HG03520 (cell line): ENCODE results near the gene RFPL2.
"Not testable (repeated sequence)": the region's sequence is repeated elsewhere in the genome, so short reads cannot be mapped to it uniquely, and the experiment has no call there.

Experiments used
- ATAC-seq: cut with Tn5 transposase; IDR thresholded peaks from one replicate; pipeline ENCODE4 v1.9.1; 2021; ENCODE audit warnings: mild to moderate bottlenecking, moderate library complexity; ENCODE audit not compliant: unreplicated experiment

The RFPL2 gene

DNA sequence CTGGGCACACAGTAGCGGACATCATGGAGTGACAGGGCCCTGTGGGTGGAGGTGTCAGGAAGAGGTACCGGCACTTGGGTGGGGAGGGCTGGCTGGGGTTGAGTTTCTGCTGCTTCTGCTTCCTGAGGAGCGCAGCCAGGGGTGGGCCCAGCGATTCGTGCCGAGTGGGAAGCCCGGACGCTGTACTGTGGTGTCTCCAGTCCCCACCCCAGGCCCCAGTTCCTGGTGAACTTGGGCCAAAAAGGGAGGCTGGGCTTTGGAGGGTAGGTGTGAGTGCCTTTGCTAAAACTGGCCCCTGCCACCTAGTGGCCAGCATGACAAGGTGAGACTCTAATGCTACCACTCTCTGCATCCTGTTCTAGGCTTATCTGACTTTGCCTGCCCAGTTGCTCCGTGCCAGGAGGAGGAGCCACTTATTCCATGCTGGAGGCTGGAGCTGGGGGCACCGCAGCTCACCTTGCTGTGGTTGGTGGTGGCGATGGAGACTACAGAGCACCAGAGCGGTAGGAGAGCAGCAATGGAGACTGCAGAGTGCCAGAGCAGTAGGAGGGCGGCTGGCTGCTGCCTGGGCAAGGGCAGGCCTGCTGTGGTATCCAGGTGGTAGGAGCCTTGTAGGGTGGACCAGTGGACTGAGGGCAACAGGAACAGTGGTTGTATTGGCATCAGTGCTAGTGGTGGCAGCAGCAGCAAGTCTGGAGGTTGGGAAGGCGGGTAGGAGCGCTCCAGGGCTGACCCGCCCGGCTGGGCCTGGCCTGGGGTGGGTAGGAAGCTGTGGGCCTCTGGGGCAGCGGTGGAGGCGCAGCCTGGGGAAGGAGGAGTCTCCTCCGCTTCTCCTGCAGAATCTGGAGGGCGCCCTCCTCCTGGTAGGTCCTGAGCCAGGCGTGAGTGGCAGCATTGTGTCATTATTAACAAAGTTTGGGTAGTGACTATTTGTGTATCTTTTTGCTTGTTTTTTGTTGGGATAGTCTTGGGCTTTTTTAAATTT lies 2.2 kb upstream of the RFPL2 start:
- no peak for ATAC-seq

DNA sequence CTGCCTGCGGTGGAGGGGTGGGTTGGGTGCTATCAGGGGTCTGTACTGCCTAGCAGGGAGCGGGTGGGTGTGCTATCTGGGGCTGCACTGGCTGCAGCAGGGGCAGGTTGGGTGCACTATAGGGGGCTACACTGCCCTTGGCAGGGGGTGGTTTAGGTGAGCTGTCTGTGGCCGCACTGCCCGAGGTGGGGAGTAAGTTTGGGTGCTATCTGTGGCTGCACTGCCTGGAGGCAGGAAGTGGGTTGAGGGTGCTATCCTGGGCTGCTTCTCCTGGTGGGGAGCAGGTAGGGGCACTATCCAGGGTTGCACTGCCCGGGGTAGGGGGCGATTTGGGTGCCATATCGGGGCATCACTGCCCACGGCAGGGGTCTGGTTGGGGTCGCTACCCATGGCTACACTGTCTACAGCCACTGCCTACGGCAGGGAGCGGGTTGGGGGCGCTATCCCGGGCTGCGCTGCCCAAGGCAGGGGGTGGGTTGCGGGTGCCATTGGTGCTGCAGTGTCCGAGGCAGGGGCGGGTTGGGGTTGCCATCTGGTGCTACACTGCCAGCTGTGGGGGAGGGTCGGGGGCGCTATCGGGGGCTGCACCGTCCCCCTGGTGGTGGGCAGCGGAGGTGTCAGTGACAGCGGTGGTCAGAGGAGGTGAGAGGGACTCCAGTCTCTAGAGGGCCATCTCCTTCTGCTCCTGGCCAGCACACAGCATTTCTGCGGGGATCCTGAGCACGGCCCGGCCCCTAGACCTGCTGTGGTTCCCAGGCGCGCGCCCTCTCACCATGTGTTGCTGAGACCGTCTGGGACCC lies 1.3 kb upstream of the RFPL2 start:
- no peak for ATAC-seq

DNA sequence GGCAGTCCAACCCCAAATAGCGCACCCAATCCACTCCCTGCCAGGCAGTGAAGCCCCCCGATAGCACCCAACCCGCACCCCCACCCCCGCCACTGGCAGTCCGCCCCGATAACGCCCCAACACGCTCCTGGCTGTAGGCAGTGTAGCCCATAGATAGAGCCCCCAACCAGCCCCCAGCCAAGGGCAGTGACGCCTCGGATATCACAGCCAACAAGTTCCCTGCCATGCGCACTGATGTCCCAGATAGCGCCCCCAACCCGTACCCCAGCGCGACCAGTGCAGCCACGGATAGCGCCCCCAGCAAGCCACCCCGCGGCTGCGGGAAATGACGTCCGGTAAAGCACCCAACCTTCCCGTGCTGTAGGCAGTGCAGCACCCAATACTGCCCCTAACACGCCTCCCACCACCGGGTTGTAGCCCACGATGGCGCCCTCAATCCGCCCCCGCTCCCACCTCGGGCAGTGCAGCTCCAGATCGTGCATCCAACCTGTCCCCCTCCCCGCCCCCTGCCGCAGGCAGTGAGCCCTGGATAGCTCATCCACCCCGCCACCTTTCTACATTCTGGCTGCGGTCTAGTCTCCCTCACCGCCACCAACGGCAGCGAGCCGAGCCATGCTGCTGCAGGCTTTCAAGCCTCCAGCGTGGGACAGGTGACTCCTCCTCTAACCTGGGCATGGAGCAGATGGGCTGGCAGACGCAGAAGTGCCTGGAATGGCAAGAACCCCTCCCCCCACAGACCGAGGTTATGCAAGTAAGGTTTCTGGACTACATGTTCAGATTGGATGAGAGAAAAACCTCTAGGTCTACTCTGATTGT lies 625 bp downstream of the RFPL2 start:
- no peak for ATAC-seq

DNA sequence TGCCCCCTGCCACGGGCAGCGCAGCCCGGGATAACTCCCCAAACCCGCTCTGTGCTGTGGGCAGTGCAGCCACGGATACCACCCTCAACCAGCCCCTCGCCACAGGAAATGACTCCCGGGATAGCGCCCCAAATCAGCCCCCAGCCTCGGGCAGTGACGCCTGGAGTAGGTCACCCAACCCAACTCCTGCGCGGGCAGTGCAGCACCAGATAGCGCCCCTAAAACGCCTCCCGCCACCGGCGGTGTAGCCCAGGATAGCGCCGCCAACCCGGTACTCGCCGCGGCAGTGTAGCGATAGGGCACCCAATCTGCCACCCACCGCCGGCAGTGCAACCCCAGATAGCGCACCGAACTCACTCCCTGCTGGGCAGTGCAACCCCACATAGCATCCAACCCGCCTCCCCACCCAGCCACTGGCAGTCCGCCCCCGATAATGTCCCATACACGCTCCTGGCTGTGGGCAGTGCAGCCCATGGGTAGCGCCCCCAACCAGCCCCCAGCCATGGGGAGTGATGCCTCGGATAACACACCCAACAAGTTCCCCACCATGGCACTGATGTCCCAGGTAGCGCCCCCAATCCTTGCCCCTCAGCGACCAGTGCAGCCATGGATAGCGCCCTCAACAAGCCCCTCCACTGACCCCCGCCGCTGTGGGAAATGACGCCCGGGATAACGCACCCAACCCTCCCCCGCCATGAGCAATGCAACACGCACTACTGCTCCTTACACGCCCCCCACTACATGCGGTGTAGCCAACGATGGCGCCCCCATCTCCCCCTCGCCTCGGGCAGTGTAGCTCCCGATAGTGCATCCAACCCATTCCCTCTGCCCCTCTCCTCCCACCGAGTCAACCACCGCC lies 1.5 kb downstream of the RFPL2 start:
- ATAC-seq = no peak

DNA sequence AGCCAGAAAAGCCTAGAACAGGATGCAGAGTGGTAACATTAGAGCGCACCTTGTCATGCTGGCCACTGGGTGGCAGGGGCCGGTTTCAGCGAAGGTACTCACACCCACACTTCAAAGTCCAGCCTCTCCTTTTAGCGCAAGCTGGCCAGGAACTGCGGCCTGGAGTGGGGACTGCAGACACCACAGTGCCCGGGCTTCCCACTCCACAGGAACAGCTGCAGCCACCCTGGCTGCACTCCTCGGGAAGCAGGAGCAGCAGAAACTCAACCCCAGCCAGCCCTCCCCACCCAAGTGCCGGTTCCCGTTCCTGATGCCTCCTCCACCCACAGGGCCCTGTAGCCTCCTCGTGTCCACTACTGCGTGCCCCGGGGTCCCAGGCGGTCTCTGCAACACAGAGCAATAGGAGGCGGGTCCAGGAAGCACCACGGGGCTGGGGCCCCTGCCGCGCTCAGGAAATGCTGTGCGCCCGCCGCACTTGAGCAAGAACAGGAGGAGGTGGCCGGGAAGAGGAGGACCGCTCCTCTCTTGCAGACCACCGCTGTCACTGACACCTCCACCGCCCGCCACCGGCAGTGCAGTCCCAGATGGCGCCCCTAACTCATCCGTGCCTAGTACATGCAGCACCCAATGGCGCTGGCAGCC lies 2.2 kb downstream of the RFPL2 start:
- no peak for ATAC-seq

DNA sequence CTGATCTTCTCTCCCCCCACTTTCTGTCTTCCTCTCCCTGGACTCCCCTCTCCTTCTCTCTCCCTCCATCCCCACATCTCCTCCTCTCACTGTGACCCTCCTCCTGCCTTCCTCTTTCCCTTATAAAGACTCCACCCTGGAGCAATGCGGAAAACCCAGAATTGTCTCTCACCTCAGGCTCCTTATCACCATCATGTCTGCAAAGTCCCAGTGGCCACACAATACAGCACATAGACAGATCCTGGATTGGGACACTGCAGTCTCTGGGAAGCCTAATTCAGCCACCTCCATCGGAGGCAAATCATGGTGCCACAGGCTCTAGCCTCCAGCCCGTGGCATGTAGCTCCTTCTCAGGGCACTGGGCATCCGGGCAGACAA lies 2.7 kb downstream of the RFPL2 start:
- ATAC-seq = no peak

DNA sequence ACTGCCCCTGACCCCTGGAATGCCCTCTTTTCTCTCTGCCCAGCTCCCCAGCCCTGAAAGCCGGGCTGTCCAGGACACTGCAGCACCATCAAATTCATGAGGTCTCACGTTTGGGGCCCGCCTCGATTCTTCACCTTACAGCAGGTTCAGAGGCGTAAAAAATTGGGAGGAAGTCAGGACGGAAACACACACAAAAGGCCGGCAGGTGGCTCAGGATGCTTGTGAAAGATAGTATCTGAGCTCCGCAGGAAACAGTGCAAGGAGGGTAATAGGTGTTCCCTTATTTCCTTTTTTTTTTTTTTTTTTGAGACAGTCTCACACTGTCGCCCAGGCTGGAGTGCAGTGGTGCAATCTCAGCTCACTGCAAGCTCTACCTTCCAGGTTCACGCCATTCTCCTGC lies 4.1 kb downstream of the RFPL2 start:
- ATAC-seq = no peak

DNA sequence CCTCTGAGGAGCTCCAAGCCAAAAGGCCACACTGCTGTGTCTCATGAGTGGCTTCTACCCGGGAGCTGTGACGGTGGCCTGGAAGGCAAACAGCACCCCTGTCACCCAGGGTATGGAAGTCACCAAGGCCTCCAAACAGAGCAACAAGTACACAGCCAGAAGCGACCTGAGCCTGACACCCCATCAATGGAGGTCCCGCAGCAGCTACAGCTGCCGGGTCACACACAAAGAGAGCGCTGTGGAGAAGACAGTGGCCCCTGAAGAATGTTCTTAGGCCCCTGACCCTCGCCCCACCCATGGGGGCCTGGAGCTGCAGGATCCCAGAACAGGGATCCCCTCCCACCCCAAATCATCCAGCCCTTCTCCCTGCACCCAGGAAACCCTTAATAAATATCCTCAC lies 4.9 kb downstream of the RFPL2 start:
- no peak for ATAC-seq

DNA sequence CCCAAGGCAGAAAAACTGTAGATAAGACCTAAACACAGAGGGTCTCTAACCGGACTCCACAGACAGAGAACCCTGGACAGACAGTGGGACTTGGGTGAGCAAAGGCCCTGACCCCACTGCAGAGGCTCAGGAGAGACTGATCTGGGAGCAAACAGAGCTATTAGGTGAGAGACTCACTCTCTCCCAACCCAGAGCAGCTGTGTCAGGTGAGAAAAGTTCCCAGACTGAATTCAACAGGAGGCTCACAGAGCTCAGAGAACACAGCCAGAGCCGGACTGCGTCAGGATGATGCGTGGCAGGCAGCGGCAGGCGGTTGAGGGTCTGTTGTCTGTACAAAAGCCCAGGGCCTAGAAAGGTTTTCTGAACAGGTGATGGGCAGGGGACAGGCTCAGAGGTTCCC lies 5.5 kb downstream of the RFPL2 start:
- ATAC-seq = no peak

DNA sequence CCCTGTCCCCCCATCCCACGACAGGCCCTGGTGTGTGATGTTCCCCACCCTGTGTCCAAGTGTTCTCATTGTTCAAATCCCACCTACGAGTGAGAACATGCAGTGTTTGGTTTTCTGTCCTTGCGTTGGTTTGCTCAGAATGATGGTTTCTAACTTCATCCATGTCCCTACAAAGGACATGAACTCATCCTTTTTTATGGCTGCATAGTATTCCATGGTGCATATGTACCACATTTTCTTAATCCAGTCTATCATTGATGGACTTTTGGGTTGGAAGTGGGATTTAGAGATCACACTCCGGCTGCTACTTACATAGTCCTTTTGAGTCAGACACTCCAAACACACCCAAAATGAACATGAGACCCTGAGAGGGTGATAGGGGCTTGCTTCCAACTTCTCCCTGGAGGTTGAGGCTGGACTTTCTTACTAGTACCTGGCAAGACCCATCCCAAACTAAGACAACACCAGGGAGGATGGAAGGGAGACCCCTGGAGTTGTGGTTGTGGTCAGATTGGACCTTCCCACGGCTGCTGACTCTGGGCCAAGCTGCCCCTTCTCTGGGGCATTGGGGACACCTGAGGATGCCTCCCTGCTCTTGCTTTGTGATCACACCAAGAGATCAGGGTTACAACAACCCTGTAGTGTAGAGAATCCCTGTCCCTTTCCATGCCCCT lies 7.2 kb downstream of the RFPL2 start:
- not testable (repeated sequence) for ATAC-seq

DNA sequence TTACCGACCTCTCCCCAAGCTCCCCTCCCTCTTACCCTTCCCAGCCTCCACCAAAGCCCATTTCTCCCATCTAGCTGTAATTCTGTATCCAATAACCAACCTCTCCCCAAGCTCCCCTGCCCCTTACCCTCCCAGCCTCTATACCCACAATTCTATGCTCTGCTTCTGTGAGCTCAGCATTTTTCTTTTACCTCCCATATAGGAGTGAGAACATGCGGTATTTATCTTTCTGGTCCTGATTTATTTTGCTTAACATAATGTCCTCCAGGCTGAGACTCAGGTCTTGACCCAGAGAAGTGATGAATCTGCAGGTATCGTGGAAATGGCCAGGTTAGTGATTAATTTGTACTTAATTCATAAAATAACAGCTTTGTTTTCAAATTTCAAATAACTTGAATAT lies 9.0 kb downstream of the RFPL2 start:
- not testable (repeated sequence) for ATAC-seq

DNA sequence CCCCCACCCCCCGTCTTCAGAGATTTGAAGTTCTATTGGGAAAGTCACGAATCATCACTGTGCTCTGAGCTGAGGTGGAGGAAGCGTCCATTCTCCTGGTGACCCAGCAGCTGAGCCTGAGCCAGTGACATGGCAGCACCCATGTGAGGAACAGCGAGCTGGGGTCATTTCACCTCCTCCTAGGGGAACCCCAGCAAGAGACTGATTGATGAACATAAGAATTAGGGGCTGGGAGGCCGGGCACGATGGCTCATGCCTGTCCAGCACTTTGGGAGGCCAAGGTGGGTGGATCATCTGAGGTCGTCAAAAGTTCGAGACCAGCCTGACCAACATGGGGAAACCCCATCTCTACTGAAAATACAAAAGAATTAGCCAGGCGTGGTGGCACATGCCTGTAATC lies 11.5 kb downstream of the RFPL2 start:
- not testable (repeated sequence) for ATAC-seq

DNA sequence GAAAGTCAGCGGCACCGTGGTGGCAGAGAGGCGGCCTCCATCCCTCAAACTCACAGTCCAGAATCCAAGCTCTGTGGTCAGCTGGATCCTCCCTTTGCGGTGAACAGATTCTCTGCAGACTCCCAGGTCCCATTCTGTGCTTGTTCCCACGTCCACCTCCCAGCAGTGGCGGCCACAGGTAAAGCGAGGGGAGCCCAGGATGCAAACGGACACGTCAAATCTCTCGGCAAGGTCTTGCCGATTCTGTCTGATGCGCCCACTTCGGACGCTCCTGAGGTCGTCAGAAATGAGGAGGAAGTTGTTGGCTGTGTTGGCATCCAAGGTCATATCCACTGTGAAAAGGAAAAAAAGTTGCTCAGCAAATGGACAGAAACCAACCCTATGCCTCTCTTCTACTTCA lies 13.9 kb downstream of the RFPL2 start:
- not testable (repeated sequence) for ATAC-seq

DNA sequence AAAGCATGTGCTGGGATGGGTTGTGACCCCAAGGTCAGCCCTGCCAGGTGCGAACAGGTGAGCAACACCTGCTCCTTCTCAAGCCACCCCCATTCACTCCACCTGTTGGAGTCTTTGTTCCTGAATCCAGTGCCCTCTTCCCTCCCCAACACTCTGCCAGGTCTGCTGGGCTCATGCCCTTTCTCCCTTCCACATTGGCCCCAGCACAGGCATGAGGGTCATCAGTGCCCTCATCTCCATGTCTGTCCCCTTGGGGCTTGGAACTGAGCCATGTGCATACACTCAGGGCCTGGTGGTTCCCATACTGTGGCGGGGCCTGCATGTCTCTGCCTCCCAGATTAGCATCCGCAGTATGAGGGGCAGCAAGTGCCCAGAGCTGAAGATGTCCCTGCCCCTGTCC lies 19.1 kb downstream of the RFPL2 start:
- no peak for ATAC-seq

DNA sequence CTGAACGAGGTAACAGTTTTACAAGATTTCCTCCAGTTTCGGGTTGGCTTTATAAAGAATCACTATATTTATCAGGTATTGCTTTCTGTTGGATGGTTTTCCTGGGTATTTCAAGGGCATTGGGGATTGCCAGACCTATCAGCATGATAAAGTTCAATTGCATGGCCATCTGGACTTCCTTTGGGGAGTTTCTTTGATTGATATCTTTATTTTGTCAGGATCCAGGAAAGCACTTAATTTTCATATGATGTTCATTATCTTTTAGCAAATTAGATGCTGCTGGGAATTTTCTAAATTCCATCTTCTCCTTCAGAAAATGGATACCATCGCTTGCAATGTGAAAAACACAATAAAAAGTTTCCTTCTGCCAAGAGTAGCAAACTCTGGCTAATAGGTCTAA lies 21.2 kb downstream of the RFPL2 start:
- ATAC-seq = no peak

DNA sequence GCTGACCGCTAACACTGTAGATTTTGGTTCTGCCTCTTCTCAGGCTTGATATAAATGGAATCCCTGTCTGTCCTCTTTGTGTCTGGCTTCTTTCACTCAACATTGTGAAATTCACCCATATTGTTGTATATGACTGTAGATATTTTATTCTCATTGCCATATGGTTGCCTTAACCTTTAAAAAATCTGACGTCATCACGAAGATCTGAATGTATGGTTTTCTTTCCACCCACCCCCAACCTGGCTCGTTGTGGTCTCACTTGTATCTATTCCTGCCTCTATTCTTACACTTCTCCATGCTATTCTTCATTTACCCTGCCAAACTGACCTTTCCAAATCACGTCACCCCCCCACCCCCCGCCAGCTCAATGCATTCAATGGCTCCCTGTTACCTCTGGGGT lies 23.8 kb downstream of the RFPL2 start:
- no peak for ATAC-seq

DNA sequence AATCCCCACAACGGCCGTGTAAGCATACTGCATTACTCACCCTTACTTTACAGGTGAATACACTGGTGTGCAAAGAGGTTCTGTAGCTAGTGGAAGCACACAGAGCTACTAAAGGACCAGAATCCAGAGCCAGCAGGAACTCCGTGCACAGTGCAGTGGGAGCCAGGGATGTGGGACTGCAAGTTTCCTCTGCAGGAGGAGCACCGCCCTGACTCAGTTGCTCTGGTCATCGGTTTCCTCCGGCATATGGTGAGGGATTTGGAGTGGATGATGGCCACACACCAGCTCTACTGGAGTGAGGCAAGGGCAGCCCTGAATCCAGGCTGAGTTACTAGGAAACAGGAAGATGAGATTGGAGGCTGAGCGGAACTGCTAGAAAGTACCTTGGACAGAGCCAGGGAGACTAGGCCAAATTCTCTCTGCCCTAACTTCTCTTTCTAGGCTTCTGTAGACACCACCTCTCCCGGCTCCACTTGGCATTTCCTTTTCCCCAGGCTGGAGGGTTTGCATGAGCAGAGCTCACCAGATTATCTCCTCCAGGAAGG lies 27.6 kb downstream of the RFPL2 start:
- no peak for ATAC-seq

DNA sequence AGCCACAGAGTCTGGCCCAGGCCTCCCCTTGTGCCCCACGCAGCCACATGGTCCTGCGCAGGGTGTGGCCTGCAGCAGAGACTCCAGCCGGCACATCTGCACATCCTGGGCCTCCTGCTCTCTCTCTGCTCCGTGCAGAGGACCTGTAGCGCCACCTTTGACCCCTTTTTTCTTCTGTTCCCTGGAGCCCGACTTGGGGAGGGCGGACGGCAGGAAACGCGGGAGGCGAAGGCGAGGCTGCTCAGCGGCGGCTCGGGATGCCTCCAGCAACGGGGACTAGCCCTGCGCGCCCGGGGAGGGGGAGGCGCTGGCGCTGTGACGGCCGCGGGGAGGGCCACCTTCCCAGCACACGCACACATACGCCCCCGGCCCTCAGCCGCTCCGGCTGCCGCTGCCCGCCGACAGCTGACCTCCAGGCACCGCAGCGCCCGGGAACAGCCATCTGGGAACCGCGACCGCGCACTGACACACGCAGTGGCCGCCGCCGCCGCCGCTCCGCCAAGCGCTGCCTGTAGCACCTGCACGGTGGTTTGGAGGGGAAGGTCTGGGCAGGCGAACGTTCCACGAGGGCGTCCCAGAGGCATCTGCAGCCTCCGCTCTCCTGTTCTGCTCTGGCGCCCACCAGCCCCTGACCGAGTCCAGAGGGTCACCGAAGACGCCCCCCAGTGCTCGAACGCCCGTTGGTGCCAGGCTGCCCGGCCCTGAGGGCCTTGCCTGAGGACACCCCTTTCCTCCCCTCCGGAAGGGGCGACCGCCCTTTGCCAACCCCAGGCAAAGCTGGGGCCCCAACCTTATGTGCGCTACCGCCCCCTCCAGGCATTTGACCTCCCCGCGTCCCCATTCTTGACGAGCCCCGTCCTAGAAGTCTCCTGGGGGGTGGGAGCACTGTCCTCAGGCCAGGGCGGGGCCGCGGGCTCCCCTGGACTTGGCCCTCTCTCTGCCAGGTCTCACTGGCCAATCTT lies 28.9 kb downstream of the RFPL2 start:
- ATAC-seq = no peak
